NCI-H2081 (cell line): ENCODE data around the gene MAML2.
A peak's percentile ranks its signal among the peaks of the same experiment; 100 is the strongest.

Experiments
- DNase-seq, 2 experiments: peaks; one replicate each; lab custom pipeline; 2025; lab: John Stamatoyannopoulos, UW

The MAML2 gene

GRCh38 chr11:96008161-96008720 is 334.8 kb downstream of the MAML2 start:
- DNase-seq, result no peak

GRCh38 chr11:96006037-96006436 is 337.0 kb downstream of the MAML2 start:
- no peak for DNase-seq

DNA sequence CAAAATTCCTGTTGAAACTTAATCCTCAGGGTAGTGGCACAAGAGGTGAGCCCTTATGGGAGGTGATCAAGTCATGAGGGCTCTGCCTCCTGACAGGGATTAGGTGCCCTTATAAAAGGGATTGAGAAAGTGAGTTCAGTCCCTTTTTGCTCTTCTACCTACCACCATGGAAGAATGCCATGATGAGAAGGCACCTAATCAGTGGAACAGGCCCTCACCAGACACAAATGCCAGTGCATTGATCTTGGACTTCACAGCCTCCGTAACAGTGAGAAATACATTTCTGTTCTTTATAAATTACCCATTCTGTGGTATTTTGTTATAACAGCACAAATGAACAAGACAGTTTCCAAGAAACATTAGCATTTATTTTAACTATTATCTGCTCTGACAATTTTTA is 338.1 kb downstream of the MAML2 start:
- no peak for DNase-seq

DNA sequence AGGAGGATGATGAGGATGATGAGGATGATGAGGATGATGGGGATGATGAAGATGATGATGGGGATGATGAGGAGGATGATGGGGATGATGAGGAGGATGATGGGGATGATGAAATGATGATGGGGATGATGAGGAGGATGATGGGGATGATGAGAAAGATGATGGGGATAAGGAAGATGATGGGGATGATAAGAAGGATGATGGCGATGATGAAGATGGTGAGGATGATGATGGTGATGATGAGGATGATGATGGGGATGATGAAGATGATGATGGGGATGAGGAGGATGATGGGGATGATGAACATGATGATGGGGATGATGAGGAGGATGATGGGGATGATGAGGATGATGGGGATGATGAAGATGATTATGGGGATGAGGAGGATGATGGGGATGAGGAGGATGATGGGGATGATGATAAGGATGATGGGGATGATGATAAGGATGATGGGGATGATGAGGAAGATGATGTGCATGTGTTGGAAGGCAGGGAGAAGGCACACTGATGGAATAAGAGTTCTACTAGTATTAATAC is 340.2 kb downstream of the MAML2 start:
- DNase-seq, result no peak

GRCh38 chr11:96002339-96002738 is 340.7 kb downstream of the MAML2 start:
- DNase-seq, result no peak

DNA sequence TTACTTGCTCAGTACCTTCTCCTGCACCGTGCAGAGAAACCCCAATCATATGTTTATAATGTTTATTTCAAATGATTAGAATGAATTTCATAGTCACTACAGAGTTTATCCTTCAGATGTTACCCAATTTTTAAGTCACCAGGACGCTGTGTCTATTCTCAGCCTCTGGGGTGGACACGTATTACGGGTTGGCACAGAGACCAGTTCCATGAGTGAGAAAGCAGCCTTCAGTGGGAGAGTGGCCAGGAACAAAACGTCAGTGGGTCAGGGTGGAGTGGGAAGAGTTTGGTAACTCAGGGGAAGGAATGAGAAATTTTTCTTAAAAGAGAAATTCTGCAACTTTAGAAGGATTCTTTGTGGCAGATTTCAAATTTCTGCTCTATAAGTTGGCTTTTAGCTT is 342.0 kb downstream of the MAML2 start:
- DNase-seq, result no peak

DNA sequence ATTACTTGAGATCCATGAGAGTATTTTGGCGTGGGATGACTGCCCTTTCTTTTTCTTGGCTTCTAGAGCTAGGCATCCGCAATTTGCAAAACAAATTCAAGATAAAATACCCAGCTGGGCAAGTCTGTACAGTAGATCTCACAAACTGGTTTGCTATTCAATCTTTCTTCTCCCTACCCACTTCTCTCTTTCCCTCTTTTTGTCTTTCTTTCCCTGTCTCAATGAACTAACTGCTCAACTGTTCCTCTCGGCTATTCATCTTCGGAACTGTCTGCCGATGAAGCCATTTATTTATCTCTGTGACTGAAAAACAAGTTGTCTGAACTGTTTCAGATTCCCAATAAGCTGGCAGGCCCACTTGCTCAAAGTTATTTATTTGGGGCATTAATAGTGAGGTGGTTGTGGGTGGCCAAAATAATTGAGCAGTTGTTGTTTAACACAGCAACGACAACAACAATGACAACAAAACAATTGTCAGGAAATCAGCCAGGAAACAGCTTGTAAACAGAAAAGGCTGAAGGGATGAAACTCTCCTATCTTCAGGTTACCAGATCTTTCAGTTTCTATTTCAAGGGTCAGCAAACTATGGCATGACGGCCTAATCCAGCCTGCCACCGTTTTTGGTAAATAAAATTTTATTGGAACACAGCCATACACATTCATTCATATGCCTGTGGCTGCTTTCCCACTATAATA is 343.1 kb downstream of the MAML2 start:
- peak in 1 of 2 experiments; percentile 13 for DNase-seq

DNA sequence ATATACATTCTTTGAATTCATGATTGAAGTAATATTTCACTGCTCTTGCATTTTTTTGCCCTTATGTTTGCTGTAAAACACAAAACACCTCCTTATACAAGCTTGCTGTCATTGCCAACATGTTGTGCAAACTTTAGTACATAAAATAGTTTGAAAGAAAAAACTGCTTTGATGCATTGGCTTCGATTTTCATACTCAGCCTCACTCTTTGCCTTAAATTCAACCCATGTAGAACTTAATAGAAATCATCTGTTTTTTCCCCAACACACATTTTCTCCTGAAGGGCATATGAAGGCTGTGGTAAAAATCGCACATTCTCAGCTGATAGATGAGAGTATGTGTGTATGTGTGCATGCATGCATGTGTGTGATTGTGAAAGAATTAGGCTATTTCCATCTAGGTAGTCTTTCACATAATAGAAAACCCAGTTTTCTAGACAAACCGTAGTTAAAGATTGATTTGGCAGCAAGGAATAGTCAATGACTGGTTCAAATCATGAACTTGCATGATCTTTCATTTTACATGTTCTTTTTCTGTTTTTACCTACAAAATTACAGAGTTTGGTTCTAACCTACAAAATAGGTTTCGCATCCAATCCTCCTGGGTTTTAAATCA is 346.3 kb downstream of the MAML2 start:
- DNase-seq, result no peak

DNA sequence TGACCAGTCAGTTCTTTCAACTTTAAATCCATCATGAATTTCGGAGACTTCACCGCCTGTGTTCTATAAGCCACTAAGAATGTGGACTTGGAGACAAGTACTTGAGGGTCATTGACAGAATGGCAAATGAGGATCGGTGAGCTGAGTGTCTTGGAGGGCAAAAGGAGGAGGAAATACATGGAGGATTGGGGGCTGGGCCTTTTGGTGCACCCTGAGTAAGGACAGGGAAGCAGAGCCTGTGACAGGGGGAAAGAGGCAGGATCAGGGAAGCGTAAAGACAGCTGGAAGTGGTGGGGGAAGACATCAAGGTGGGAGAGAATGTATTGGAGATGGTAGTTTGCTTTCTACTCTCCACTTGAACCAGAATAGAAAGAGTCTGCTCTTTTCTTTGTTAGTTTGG is 348.7 kb downstream of the MAML2 start:
- DNase-seq, result no peak

- DNase-seq, result no peak
These were observed 349.3 kb downstream of the MAML2 start for GRCh38 chr11:95993438-95994298.

- DNase-seq, result no peak
These were observed 351.4 kb downstream of the MAML2 start for GRCh38 chr11:95991545-95991944.

- no peak for DNase-seq
These were observed 351.9 kb downstream of the MAML2 start for GRCh38 chr11:95991101-95991500.

DNA sequence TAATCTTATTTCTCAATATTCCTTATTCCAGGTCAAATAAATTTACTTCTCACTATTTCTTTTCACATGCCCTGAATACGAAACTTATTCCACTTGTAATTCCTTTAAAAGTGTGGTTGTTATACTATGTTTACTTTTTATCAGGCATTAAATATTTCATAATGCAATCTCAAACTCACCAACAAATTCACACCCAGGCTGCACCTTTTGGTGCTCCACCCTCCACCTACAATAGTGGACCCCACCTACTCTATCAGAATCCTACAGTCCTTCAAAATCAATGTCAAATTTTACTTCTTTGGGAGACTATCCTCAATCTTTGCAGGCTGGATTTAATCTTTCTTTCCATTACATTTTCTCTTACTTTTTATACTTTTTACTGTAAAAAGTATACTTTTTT is 353.2 kb downstream of the MAML2 start:
- no peak for DNase-seq

DNA sequence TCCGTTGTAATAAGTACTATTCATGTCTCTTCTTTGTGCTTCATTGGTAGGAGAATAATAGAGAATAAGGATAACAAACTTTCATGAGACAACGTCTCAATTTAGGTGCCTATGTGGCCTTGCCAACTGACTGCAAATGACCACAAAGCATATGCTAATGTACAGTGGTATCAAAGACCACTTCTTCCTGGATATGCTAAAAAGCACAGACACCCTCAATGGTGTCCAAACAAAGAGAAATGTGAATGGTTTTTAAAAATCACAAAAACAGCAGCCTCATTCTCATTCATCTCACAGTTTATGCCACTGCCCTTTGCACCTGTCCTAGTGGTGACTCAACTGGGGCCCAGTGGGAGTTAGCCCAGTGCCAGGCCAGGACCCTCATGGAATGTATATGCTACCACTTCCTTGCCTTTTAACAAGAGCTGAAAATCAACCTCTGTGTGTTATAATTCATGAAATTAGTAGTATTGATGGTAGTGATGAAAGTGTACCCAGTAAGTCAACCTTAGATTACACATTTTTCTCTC is 353.9 kb downstream of the MAML2 start:
- no peak for DNase-seq

DNA sequence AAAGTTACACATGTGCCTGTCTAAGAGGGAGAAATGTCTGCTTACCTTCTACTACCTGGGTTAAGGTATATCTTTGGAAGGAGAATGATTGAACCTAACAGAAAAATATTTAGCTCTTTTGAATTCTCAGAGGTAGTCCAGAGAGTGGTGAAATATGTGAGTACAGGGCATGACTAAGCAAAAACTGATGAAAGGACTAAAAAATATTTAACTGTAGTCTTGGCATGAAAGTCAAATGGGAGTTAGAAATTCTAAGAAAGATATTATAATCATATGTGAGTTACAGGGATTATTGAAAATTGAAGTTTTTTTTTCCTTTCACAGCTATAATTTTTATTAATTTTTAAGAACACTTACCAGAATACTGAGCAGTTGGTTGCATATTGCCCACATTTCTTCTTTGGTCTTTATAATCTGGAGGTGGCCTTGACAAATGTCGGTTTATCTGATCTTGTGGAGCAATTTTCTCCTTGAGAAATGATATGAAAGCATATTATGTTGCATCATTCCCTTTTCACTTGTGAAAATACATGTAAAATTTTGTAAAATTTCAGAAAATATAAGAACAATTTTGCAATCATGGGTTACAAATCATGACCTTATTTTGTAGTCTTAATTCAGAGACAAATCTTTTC is 357.7 kb downstream of the MAML2 start:
- no peak for DNase-seq

- no peak for DNase-seq
These were observed 358.9 kb downstream of the MAML2 start for GRCh38 chr11:95984072-95984471.

- no peak for DNase-seq
These were observed 365.3 kb downstream of the MAML2 start for GRCh38 chr11:95977534-95978174.

- DNase-seq, result no peak
These were observed 366.4 kb downstream of the MAML2 start for GRCh38 chr11:95976550-95976949.

DNA sequence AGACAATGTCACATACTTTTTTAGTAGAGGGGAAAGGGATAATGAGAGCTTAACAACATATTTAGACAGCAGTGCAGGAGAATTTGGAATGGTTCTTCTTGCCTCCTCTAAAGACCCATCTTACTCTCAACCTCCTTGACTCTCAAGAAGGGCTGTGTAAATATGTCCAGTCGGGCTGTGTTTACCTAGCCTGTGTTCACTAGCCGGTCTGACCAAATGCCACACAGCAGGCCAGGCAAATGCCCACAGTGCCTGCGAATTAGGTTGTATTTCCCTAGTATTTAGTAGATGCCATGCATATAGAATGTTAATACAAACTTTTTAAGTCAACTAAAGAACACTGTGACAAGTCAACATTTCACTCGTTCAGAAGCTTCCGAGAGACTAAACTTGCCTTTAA is 367.7 kb downstream of the MAML2 start:
- DNase-seq, result no peak

GRCh38 chr11:95972060-95972459 is 370.9 kb downstream of the MAML2 start:
- DNase-seq, result no peak

DNA sequence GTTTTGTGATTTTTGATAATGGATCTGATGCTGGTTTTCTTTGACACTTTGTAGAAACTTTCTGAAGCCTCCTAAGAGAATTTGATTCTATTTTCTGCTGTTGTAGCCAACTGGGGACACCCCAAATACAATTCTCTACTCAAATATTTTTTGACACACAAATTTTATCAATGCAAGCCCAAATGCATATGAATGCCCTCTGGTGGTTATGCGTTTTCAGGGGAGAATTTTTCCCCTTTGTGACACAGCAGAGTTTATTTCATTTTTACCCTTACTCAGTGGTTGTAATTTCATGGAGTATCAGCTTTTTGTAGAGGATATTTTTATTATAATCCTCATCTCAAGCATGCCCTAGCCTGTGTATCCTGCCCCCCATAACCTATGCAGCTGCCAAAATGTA is 374.4 kb downstream of the MAML2 start:
- DNase-seq, result no peak
